DND-41 (cell line): ENCODE data around the gene PITPNC1.

Source experiments
- EZH2 ChIP-seq: IDR thresholded peaks from 3 replicates; pipeline ENCODE4 v1.6.1; 2012; ENCODE audit warnings: borderline replicate concordance, low read depth, mild to moderate bottlenecking, moderate library complexity, low read length, inconsistent platforms; ENCODE audit not compliant: severe bottlenecking
- TF ChIP-seq, protein P1 (sequence below): IDR thresholded peaks from 2 replicates; pipeline ENCODE4 v1.5.1; 2012; ENCODE audit warnings: borderline replicate concordance, low read length, moderate library complexity, mild to moderate bottlenecking; ENCODE audit not compliant: poor library complexity, severe bottlenecking; ENCODE audit errors: extremely low read depth

DNA sequence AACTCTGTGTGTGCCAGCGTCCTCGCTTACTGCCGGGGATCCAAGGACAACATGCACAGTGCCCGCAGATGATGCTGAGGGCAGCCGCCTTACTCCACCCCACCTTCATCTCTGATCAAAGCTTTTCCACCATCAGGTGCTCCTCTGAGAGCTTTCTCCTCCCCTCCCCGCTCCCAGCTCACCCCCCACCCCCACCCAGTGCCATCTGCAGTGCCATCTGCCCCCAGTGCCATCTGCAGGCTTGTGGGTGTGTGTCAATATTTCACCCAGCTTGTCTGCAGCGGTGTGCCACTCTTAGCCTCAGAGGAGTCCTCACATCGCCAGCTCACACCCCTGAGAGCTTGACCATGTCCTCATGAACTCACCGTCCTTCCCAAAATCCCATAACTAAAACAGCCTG lies 242.5 kb downstream of the PITPNC1 start:
- TF ChIP-seq, protein P1, sequence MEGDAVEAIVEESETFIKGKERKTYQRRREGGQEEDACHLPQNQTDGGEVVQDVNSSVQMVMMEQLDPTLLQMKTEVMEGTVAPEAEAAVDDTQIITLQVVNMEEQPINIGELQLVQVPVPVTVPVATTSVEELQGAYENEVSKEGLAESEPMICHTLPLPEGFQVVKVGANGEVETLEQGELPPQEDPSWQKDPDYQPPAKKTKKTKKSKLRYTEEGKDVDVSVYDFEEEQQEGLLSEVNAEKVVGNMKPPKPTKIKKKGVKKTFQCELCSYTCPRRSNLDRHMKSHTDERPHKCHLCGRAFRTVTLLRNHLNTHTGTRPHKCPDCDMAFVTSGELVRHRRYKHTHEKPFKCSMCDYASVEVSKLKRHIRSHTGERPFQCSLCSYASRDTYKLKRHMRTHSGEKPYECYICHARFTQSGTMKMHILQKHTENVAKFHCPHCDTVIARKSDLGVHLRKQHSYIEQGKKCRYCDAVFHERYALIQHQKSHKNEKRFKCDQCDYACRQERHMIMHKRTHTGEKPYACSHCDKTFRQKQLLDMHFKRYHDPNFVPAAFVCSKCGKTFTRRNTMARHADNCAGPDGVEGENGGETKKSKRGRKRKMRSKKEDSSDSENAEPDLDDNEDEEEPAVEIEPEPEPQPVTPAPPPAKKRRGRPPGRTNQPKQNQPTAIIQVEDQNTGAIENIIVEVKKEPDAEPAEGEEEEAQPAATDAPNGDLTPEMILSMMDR = no peak
- TF ChIP-seq EZH2 = no peak
